Right renal pelvis (tissue), 4 donors: ENCODE measurements around the gene SIGLEC10. TPM values are rescaled to one million over a fixed set of nuclear protein-coding genes. Genes with fewer than 3 reads are reported as not detected.

ENCODE experiments used
- DNase-seq, 4 donors: peaks; one replicate each; pipeline ENCODE4 v3.0.0-alpha.2; 2013; ENCODE audit warnings: low read depth in 4 of 4, low spot score in 3 of 4, missing footprints in 1 of 4
- polyA plus RNA-seq, 4 donors: library from polyadenylated mRNA; unstranded; fragments of 120-200 nt; gene quantifications; one replicate each; pipeline ENCODE4 v1.2.1, GENCODE V29; 2013; ENCODE audit not compliant: insufficient read length in 4 of 4

Gene SIGLEC10
- polyA plus RNA-seq, 4 donors: 0.87 to 1.3 (median 1.1) TPM

- DNase-seq: peak; percentile 95 to 97 (median 96)
These were observed 49.7 kb downstream of the SIGLEC10 start for GRCh38 chr19:51367565-51368365.

GRCh38 chr19:51367255-51367564 lies 50.2 kb downstream of the SIGLEC10 start:
- DNase-seq: no peak

- DNase-seq: peak; percentile 85 to 97 (median 96)
These were observed 50.8 kb downstream of the SIGLEC10 start for GRCh38 chr19:51366389-51367254.

GRCh38 chr19:51365965-51366388 lies 51.5 kb downstream of the SIGLEC10 start, which contains the start of gene ETFB:
Gene ETFB (minus strand): TSS chr19:51366388. CDS start chr19:51366326, 62 bp downstream.
- no peak for DNase-seq

GRCh38 chr19:51365211-51365964 lies 52.1 kb downstream of the SIGLEC10 start:
- no peak for DNase-seq

GRCh38 chr19:51364200-51365106 lies 53.0 kb downstream of the SIGLEC10 start:
- no peak for DNase-seq

- DNase-seq: no peak
These were observed 56.2 kb downstream of the SIGLEC10 start for GRCh38 chr19:51361239-51361638.

Other genes with a start within 250 kb of the SIGLEC10 start
- gene CD33, start 192.6 kb downstream of the SIGLEC10 start, polyA plus RNA-seq: 1 to 10 TPM; 1.5 to 2.6 (median 1.5) TPM
- not detected for gene SIGLECL1, start 166.6 kb downstream of the SIGLEC10 start, polyA plus RNA-seq
- 1 to 10 TPM; 2.8 to 4.3 (median 4.0) TPM for gene IGLON5, start 106.0 kb downstream of the SIGLEC10 start, polyA plus RNA-seq
- 1 to 10 TPM; 4.3 to 5.2 (median 5.0) TPM for gene VSIG10L, start 75.5 kb downstream of the SIGLEC10 start, polyA plus RNA-seq
- gene ETFB, start 51.3 kb downstream of the SIGLEC10 start, polyA plus RNA-seq: 100 to 1,000 TPM; 110 to 172 (median 124) TPM
- 1 to 10 TPM; 1.3 to 1.9 (median 1.6) TPM for gene CLDND2, start 48.6 kb downstream of the SIGLEC10 start, polyA plus RNA-seq
- gene NKG7, start 45.0 kb downstream of the SIGLEC10 start, polyA plus RNA-seq: 1 to 10 TPM; 1.0 to 1.7 (median 1.5) TPM
- under 1 TPM; 0.24 to 0.47 (median 0.29) TPM for gene LIM2, start 29.7 kb downstream of the SIGLEC10 start, polyA plus RNA-seq
- under 1 TPM; 0.11 to 0.36 (median 0.23) TPM for gene C19orf84, start 27.1 kb downstream of the SIGLEC10 start, polyA plus RNA-seq
- under 1 TPM in 2 of 4 donors, not detected in 2; 0.05 to 0.08 TPM for gene SIGLEC8, start 40.8 kb upstream of the SIGLEC10 start, polyA plus RNA-seq
- gene CEACAM18, start 60.9 kb upstream of the SIGLEC10 start, polyA plus RNA-seq: not detected
- under 1 TPM in 3 of 4 donors, not detected in 1; 0.04 to 0.13 (median 0.11) TPM for gene SIGLEC12, start 84.2 kb upstream of the SIGLEC10 start, polyA plus RNA-seq
- under 1 TPM in 3 of 4 donors, not detected in 1; 0.12 to 0.25 (median 0.19) TPM for gene SIGLEC6, start 114.0 kb upstream of the SIGLEC10 start, polyA plus RNA-seq
- 10 to 100 TPM; 14.6 to 19.9 (median 17.6) TPM for gene ZNF175, start 153.6 kb upstream of the SIGLEC10 start, polyA plus RNA-seq
- under 1 TPM in 3 of 4 donors, not detected in 1; 0.10 to 0.53 (median 0.22) TPM for gene SIGLEC5, start 212.8 kb upstream of the SIGLEC10 start, polyA plus RNA-seq
- gene SIGLEC14, start 229.2 kb upstream of the SIGLEC10 start, polyA plus RNA-seq: 1 to 10 TPM in 2 of 4 donors, under 1 TPM in 1, not detected in 1; 0.91 to 1.6 (median 1.5) TPM